Measurements from ENCODE around the gene TUBA4B.

The TUBA4B gene

DNA sequence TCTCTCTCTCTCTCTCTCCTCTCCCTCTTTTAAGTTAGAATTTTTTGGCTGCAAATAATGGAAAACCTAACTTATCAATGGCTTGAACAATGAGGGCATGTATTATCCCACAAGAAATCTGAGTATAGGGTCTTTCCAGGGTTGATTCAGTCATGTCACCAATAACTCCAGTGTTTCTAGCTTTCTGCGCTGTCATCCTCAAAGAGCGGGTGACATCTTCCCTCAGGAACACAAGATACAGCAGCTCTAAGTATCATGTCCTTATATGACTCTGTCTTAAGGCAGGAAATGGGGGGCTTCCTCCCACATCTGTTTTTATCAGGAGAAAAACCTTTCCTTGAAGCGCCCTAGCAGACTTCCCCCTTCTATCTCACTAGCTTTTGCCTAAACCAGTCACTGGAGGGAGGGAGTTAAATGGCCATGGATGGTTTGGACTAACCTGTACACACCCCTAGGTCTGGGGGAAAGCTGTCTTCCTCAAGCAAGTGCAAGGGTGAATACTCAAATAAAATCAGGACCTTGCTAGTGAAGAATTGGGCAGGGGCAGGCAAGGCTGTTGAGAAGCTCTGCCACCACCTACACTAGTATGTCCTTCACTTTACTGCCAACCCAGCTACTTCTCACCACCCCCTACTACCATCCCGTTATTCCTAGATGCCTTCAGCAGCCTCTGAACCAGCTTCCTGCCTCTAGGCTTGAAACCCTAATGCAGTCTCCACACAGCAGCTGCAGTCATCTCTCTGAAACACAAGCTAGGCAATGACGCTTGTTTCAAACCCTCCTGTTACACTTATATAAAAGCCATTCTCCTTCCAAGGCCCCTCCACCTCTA is 8.2 kb downstream of the TUBA4B start:
- no peak for DNase-seq (ENCODE audit: low read depth)
- TF ChIP-seq, protein P1, sequence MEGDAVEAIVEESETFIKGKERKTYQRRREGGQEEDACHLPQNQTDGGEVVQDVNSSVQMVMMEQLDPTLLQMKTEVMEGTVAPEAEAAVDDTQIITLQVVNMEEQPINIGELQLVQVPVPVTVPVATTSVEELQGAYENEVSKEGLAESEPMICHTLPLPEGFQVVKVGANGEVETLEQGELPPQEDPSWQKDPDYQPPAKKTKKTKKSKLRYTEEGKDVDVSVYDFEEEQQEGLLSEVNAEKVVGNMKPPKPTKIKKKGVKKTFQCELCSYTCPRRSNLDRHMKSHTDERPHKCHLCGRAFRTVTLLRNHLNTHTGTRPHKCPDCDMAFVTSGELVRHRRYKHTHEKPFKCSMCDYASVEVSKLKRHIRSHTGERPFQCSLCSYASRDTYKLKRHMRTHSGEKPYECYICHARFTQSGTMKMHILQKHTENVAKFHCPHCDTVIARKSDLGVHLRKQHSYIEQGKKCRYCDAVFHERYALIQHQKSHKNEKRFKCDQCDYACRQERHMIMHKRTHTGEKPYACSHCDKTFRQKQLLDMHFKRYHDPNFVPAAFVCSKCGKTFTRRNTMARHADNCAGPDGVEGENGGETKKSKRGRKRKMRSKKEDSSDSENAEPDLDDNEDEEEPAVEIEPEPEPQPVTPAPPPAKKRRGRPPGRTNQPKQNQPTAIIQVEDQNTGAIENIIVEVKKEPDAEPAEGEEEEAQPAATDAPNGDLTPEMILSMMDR (conservative IDR thresholded peaks at IDR 0.05; ENCODE audit: low read length), result no peak
- no peak overlapping the region for H3K4me3 ChIP-seq (ENCODE audit: low read length)

DNA sequence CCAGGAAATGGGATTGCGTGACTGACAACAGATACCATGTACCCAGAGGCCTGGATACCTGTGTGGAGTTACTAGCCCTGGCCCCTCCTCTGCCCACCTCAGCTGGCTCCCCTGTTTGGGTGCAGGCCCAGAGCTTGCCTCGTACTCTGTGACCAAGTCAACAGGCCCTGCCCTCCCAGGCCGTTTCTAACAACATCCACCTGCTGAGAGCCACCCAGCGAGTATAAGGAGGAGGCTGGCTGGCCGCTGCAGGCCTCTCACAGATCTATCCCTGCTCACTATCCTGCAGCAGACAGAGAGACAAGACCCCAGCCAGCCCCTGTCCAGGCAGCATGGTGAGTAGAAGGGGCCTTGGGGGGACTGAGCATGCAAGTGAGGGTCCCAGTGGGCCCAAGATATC is 13.2 kb downstream of the TUBA4B start:
- DNase-seq (ENCODE audit: low read depth), result no peak
- TF ChIP-seq, protein P1 (conservative IDR thresholded peaks at IDR 0.05; ENCODE audit: low read length), result no peak
- no peak overlapping the region for H3K4me3 ChIP-seq (ENCODE audit: low read length)

DNA sequence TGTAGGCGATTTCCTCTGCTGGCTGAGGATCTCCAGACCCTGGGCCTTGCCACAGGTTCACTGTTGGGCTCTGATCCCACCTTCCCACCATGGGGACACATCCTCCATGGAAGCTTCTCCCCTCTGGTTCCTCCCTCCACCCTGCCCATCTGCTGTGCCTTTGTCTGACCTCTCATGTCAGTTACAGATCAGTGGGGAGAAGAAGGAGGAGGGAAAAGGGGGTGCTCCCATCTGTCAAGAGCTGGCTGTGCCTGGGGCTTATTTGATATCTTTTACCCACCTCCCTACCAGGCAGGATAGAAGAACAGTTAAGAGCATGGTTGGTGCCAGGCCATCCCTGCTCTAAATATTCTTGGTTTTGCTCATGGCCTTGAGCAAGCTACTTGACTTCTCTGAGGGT is 13.8 kb downstream of the TUBA4B start:
- TF ChIP-seq, protein P1 (conservative IDR thresholded peaks at IDR 0.05; ENCODE audit: low read length), result no peak
- no peak for DNase-seq (ENCODE audit: low read depth)
- H3K4me3 ChIP-seq (ENCODE audit: low read length), result no peak overlapping the region

DNA sequence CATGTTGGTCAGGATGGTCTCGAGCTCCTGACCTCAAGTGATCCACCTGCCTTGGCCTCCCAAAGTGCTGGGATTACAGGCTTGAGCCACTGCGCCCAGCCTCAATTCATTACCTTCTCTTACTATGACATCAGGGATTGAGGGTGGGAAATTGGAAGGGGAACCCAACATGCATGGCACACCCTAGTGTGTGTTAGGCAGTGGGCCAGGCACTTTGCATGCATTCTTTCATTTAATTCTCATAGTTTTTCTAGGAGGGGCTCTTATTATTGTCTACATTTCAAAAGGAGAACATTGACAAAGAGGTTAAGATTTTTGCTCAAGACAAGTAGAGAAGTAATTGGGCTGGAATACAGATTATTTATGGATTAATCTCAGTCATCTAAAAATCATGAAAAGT is 15.3 kb downstream of the TUBA4B start:
- TF ChIP-seq, protein P1 (conservative IDR thresholded peaks at IDR 0.05; ENCODE audit: low read length), result no peak
- no peak overlapping the region for H3K4me3 ChIP-seq (ENCODE audit: low read length)
- no peak for DNase-seq (ENCODE audit: low read depth)

DNA sequence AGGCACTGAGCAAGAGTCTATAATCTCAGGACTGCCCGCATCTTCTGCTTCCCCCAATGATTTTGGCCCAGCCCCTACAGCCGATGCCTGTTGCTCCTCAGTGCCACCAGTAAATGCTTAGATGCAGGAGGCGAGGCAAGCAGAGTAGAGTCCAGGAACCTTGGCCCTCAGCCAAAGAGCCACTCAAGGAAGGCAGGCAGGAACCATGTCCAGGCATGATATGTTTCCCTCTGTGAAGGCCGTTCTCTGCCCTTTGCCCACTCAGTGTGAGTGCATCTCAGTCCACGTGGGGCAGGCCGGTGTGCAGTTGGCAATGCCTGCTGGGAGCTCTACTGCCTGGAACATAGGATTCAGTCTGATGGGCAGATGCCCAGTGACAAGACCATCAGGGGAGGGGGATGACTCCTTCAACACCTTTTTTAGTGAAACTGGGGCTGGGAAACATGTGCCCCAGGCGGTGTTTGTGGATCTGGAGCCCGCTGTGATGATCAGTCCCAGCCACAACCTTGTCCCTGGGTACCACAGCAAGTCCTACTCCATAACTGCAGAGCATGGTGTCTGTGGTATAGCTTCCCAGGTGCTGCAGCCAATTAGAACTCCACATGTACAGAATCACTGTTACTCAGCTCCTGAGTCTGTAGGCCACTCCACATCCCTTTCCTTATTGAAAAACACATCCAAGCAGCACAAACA is 16.5 kb downstream of the TUBA4B start:
- TF ChIP-seq, protein P1 (conservative IDR thresholded peaks at IDR 0.05; ENCODE audit: low read length), result no peak

DNA sequence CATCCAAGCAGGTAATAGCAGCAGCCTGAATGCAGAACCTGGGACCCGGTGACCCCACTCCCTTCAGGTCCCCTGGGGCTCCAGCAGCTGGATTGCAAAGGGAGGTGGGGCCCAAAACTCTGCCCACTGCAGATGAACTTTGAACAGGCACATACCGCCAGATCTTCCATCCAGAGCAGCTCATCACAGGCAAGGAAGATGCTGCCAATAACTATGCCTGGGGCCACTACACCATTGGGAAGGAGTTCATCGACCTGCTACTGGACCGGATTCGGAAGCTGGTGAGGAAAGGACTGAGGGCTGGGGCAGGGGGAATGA is 17.0 kb downstream of the TUBA4B start:
- no peak for DNase-seq (ENCODE audit: low read depth)
- H3K4me3 ChIP-seq (ENCODE audit: low read length), result no peak overlapping the region
- TF ChIP-seq, protein P1 (conservative IDR thresholded peaks at IDR 0.05; ENCODE audit: low read length), result no peak

More for the DNA sequence above, 16.5 kb downstream of the TUBA4B start:
- no peak overlapping the region for H3K4me3 ChIP-seq (ENCODE audit: low read length)
- no peak for DNase-seq (ENCODE audit: low read depth)

DNA sequence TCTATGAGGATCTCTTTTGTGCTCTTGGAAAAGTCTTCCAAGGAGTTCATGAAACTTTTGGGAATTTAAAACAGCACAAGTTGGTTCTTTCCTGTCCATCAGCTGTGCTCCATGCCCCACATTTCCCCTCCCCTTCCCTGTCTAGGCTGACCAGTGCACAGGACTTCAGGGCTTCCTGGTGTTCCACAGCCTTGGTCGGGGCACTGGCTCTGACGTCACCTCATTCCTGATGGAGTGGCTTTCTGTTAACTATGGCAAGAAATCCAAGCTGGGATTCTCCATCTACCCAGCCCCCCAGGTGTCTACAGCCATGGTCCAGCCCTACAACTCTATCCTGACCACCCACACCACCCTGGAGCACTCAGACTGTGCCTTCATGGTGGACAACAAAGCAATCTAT is 18.0 kb downstream of the TUBA4B start:
- H3K4me3 ChIP-seq (ENCODE audit: low read length), result no peak overlapping the region
- no peak for DNase-seq (ENCODE audit: low read depth)
- TF ChIP-seq, protein P1 (conservative IDR thresholded peaks at IDR 0.05; ENCODE audit: low read length), result no peak
